Endothelial cell of umbilical vein (primary cell): Measurements from ENCODE around the gene FGR. TPM values are rescaled to one million over a fixed set of nuclear protein-coding genes. Genes with fewer than 3 reads are reported as not detected.

Source experiments
- BruUV-seq: library from RNA; stranded (reverse); fragments of 400-500 nt; replicated peaks from 2 replicates; lab custom pipeline; 2021; lab: Mats Ljungman, UMichigan
- CTCF ChIA-PET: fragments of 300-600, 350-600 bp; sonication (Branson Sonifier 250); formaldehyde crosslinking; loops from one replicate; lab custom pipeline; 2021; ENCODE audit warnings: antibody characterized with exemption, inconsistent platforms; lab: Charles Lee
- POLR2A ChIA-PET: fragments of 300-600, 350-600 bp; sonication (Branson Sonifier 250); formaldehyde crosslinking; loops from one replicate; lab custom pipeline; 2021; ENCODE audit warnings: antibody characterized with exemption, inconsistent platforms; lab: Charles Lee
- DNase-seq: peaks from one replicate; pipeline ENCODE4 v3.0.0-alpha.2; 2011; ENCODE audit warnings: low read depth, low spot score
- FAIRE-seq: peaks from 2 replicates; lab custom pipeline; 2011; peaks lifted over from hg19 to GRCh38; lab: Jason Lieb, UNC
- H2AFZ ChIP-seq: 2 replicates; pipeline ENCODE4 v1.6.0; 2012; ENCODE audit warnings: low read depth, low read length, control low read depth, inconsistent platforms
- H3K27ac ChIP-seq: 2 replicates; pipeline ENCODE4 v1.5.1; 2011; ENCODE audit warnings: low read depth, mild to moderate bottlenecking, control low read depth, low read length, moderate library complexity; ENCODE audit not compliant: insufficient read depth
- H3K27me3 ChIP-seq, 2 experiments: 2 replicates each; pipeline versions ENCODE4 v1.6.0 to v1.6.1; 2011; ENCODE audit warnings: low read length in 2 of 2, mixed read lengths in 1 of 2; ENCODE audit not compliant: control insufficient read depth in 2 of 2, insufficient read depth in 2 of 2
- H3K36me3 ChIP-seq, 2 experiments: 2 replicates in 1 of 2; 3 replicates in 1 of 2; pipeline ENCODE4 v1.5.1; 2011; ENCODE audit warnings: low read length in 2 of 2, mild to moderate bottlenecking in 1 of 2, moderate library complexity in 1 of 2; ENCODE audit not compliant: control insufficient read depth in 2 of 2, insufficient read depth in 2 of 2; ENCODE audit errors: extremely low read depth in 1 of 2
- H3K4me1 ChIP-seq: 3 replicates; pipeline ENCODE4 v1.5.1; 2011; ENCODE audit warnings: mild to moderate bottlenecking, low read length; ENCODE audit not compliant: control insufficient read depth, insufficient read depth; ENCODE audit errors: extremely low read depth
- H3K4me2 ChIP-seq: 2 replicates; pipeline ENCODE4 v1.6.1; 2011; ENCODE audit warnings: low read length, control low read depth, mixed read lengths; ENCODE audit not compliant: insufficient read depth
- H3K4me3 ChIP-seq, 3 experiments: fragments of 200-600 bp in 1 of 3; sonication (generic), shearing (Covaris generic) in 1 of 3; replicated peaks in 1 of 3; 2 replicates each; pipeline ENCODE4 v1.5.1; 2011 to 2016; ENCODE audit warnings: control low read depth in 3 of 3, low read length in 3 of 3, mild to moderate bottlenecking in 2 of 3, inconsistent platforms in 1 of 3, low read depth in 1 of 3, moderate library complexity in 1 of 3; ENCODE audit not compliant: insufficient read depth in 1 of 3
- H3K79me2 ChIP-seq: 2 replicates; pipeline ENCODE4 v1.6.0; 2012; ENCODE audit warnings: low read length, inconsistent platforms; ENCODE audit not compliant: control insufficient read depth, insufficient read depth
- H3K9ac ChIP-seq: replicated peaks from 2 replicates; pipeline ENCODE3; 2011; ENCODE audit warnings: low read length, control low read depth; ENCODE audit not compliant: insufficient read depth; ENCODE audit errors: extremely low read depth
- H3K9me1 ChIP-seq: replicated peaks from 3 replicates; pipeline ENCODE4 v1.6.0; 2011; ENCODE audit warnings: mild to moderate bottlenecking, low read length; ENCODE audit not compliant: control insufficient read depth, insufficient read depth; ENCODE audit errors: extremely low read depth
- H3K9me3 ChIP-seq: replicated peaks from 2 replicates; pipeline ENCODE4 v1.5.1; 2012; ENCODE audit warnings: low read length, inconsistent platforms; ENCODE audit not compliant: control insufficient read depth, insufficient read depth
- H4K20me1 ChIP-seq: replicated peaks from 2 replicates; pipeline ENCODE3; 2011; ENCODE audit warnings: mild to moderate bottlenecking, low read length; ENCODE audit not compliant: control insufficient read depth, insufficient read depth; ENCODE audit errors: extremely low read depth
- EZH2 ChIP-seq: IDR thresholded peaks from 2 replicates; pipeline ENCODE4 v1.6.1; 2012; ENCODE audit warnings: borderline replicate concordance, low read depth, mild to moderate bottlenecking, moderate library complexity, low read length, inconsistent platforms; ENCODE audit not compliant: severe bottlenecking
- FOS ChIP-seq: IDR thresholded peaks from 2 replicates; pipeline ENCODE4 v1.6.1; 2011; ENCODE audit warnings: mild to moderate bottlenecking, low read length, moderate library complexity, borderline replicate concordance; ENCODE audit not compliant: insufficient read depth
- GATA2 ChIP-seq: IDR thresholded peaks from 2 replicates; pipeline ENCODE4 v1.7.0; 2011; ENCODE audit warnings: low read depth, mild to moderate bottlenecking, moderate library complexity, mixed read lengths, low read length; ENCODE audit not compliant: insufficient read length, insufficient read depth
- JUN ChIP-seq: IDR thresholded peaks from 2 replicates; pipeline ENCODE4 v1.6.1; 2011; ENCODE audit warnings: borderline replicate concordance, low read depth; ENCODE audit not compliant: insufficient read length, insufficient read depth
- MAX ChIP-seq: IDR thresholded peaks from 2 replicates; pipeline ENCODE4 v1.6.1; 2011; ENCODE audit not compliant: insufficient read depth, insufficient read length
- MYC ChIP-seq: IDR thresholded peaks from one replicate; pipeline ENCODE4 v1.6.1; 2011; ENCODE audit warnings: mild to moderate bottlenecking, low read depth, low read length
- POLR2A ChIP-seq: IDR thresholded peaks from 2 replicates; pipeline ENCODE4 v1.6.1; 2012; ENCODE audit warnings: low read depth, mild to moderate bottlenecking, control low read depth, low read length
- POLR2AphosphoS5 ChIP-seq: IDR thresholded peaks from 2 replicates; pipeline ENCODE4 v1.6.1; 2012; ENCODE audit warnings: low read depth, mild to moderate bottlenecking, control low read depth, low read length, moderate library complexity; ENCODE audit not compliant: insufficient read depth
- dilution Hi-C: fragments of 300-500 bp; cut with MboI; formaldehyde crosslinking; loops from one replicate; pipeline ENCODE4 v1.15.0; 2019; ENCODE audit warnings: low sequenced_read_pairs; ENCODE audit not compliant: extremely low pct_ligation_motif_present
- intact Hi-C: fragments of 100-400 bp; cut with micrococcal nuclease; formaldehyde crosslinking; loops from one replicate; pipeline ENCODE4 v1.10.0; 2022
- polyA plus RNA-seq, 4 experiments: library from polyadenylated mRNA; depleted of rRNA in 3 of 4; stranded (reverse) in 3 of 4; unstranded in 1 of 4; fragments of >200 nt; gene quantifications; 2 replicates each; pipeline versions ENCODE4 v1.2.1 to v1.2.3, GENCODE V29; 2011 to 2012; ENCODE audit warnings: missing spikeins in 1 of 4
- total RNA-seq: library from RNA; stranded (reverse); gene quantifications from 2 replicates; pipeline ENCODE4 v1.2.3, GENCODE V29; 2021
- TF ChIP-seq, protein P1 (sequence below), 2 donors: IDR thresholded peaks; 1 replicate in 1 of 2; 2 replicates in 1 of 2; pipeline ENCODE4 v1.5.1; 2011; ENCODE audit warnings: low read length in 2 of 2, mild to moderate bottlenecking in 2 of 2, moderate library complexity in 2 of 2, control low read depth in 1 of 2, inconsistent platforms in 1 of 2, low read depth in 1 of 2; ENCODE audit not compliant: insufficient read depth in 1 of 2; ENCODE audit errors: extremely low read depth in 1 of 2

Gene FGR
- total and polyA plus RNA-seq, 2 donors (not counting 3 experiments of a cell fraction or from before 2014, with no cell fraction given), result 0.18 TPM; not detected in 1

DNA sequence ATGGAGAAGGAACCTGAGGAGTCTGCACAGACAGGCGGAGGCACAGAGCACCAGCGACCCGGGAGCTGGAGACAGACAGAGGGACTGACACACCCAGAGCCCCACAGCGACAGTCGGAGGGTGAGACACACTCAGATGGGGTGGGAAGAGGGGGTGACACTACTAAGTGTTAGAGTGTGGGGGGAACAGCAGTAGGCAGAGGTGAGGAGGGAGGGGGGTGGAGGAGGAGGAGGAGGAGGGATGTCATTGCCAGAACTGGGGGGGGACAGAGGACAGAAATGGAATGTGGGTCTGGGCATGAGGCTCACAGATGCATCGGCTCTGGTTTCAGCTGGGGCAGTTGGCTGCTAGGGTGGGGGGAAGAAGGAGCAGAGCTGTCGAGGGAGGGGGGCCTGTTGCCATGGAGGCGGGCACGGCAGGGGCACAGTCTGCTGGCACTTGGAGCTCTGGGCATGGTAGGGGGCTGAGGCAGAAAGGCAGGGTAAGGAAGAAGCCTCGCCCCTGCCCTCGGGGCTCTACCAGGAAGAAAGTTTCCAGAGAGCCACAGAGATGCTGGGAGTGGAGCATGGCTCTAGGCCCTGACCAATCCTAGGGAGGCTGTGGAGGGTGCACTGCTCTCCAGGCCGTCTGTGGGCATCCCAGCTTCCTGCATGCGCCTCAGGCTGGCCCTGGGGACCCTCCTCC lies 68.4 kb downstream of the FGR start:
- Histone ChIP-seq H3K9ac (no peak overlapping the region), H3K4me2 (no peak overlapping the region)

More for the DNA sequence above, 68.4 kb downstream of the FGR start:
- no TSS peak for BruUV-seq
- no peak for FAIRE-seq
- Histone ChIP-seq H3K9me3 (no peaks in the 10 kb centered on the region), H3K4me3 (no peak overlapping the region), H3K9me1 (no peaks in the 10 kb centered on the region), H4K20me1 (no peaks in the 10 kb centered on the region), H3K27me3 (no peaks in the 10 kb centered on the region), H3K27ac (no peak overlapping the region), H3K4me1 (peaks cover 4% of the 10 kb centered on the region), H2AFZ (no peak overlapping the region), H3K36me3 (peaks cover 0 to 2% of the 10 kb centered on the region in 2 experiments), H3K79me2 (no peaks in the 10 kb centered on the region)
- POLR2A ChIA-PET, result no interaction called here
- CTCF ChIA-PET, result interaction anchor here (0.9 to 9.1 kb wide), 4 partner anchors 8 to 37 kb away, joined by 3 to 112 read pairs (median 20); partner anchors contain the start of gene AHDC1
- DNase-seq, result no peak
- intact Hi-C loops (no loop called here), dilution Hi-C loops (no loop called here)
- no peak for TF ChIP-seq MYC
- TF ChIP-seq MAX, result no peak
- TF ChIP-seq, protein P1, sequence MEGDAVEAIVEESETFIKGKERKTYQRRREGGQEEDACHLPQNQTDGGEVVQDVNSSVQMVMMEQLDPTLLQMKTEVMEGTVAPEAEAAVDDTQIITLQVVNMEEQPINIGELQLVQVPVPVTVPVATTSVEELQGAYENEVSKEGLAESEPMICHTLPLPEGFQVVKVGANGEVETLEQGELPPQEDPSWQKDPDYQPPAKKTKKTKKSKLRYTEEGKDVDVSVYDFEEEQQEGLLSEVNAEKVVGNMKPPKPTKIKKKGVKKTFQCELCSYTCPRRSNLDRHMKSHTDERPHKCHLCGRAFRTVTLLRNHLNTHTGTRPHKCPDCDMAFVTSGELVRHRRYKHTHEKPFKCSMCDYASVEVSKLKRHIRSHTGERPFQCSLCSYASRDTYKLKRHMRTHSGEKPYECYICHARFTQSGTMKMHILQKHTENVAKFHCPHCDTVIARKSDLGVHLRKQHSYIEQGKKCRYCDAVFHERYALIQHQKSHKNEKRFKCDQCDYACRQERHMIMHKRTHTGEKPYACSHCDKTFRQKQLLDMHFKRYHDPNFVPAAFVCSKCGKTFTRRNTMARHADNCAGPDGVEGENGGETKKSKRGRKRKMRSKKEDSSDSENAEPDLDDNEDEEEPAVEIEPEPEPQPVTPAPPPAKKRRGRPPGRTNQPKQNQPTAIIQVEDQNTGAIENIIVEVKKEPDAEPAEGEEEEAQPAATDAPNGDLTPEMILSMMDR (IDR thresholded peaks at IDR 0.05; ENCODE audit: extremely low read depth in 1 of 2, insufficient read depth in 1 of 2, low read depth in 1 of 2, low read length in 2 of 2), result no peak
- no peak for TF ChIP-seq POLR2A
- TF ChIP-seq POLR2AphosphoS5, result no peak
- no peak for TF ChIP-seq JUN
- TF ChIP-seq EZH2, result no peak
- no peak for TF ChIP-seq FOS
- no peak for TF ChIP-seq GATA2
